Right hindlimb (tissue), 1 donor: Measurements from ENCODE around the gene ERI3.

Experiments used
- DNase-seq: peaks from one replicate; pipeline ENCODE4 v3.0.0-alpha.2; 2018

The ERI3 gene

GRCh38 chr1:44315521-44315920, 39.5 kb downstream of the ERI3 start:
- DNase-seq, result no peak

- DNase-seq, result no peak
These were observed 40.6 kb downstream of the ERI3 start for GRCh38 chr1:44314452-44314851.

DNA sequence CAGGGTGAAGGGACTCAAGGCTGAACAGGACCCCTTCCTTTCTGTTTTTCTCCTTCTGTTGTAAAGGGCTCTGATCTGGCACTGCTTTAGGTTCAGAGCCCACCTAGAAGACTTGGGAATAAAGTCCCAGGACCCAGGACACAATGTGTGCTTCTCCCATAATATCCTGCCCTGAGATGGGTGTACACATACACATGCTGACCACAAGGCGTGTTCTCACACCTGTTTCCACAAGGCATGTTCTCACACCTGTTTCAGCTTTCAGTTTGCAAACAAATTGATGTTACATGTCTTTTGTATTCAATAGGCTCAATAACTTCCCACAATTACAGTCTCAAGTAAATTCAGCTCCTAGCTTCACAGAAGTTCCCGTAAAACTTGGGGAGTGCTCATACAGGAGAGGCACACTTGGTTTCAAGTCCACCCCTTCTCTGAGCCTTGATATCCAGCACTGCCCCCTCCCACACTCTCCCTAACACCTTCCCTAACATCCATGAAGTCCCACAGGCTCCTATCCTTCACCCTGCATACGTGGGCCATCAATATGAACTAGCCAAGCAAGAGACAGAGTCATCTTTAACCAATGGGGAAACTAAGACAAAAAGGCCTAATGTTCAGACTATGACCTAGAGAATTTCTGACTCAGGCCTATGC, 41.7 kb downstream of the ERI3 start:
- no peak for DNase-seq

- no peak for DNase-seq
These were observed 42.5 kb downstream of the ERI3 start for GRCh38 chr1:44312399-44313196.

GRCh38 chr1:44310006-44310405, 45.1 kb downstream of the ERI3 start:
- DNase-seq, result no peak

- no peak for DNase-seq
These were observed 49.1 kb downstream of the ERI3 start for GRCh38 chr1:44305962-44306422.

- DNase-seq, result no peak
These were observed 51.5 kb downstream of the ERI3 start for GRCh38 chr1:44303532-44303931.

- DNase-seq, result no peak
These were observed 52.5 kb downstream of the ERI3 start for GRCh38 chr1:44302541-44302940.

DNA sequence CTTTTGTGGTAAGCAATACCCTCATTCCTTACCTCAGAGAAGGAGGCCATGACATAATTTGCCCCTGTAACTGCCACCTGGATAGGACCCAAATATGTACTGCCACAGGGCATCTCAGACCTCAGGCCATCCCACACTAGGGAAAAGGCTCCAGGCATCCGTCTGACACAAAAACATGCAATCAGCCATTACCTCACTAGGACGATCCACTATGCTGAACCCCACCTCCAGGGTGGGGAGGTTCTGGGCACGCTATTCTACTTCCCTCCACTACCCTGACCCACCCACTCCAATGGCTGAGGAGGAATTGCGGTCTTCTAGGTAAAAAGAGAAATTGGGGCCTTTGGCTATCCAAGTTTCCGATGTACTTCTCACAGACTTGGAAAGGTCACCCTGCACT, 53.6 kb downstream of the ERI3 start:
- no peak for DNase-seq

DNA sequence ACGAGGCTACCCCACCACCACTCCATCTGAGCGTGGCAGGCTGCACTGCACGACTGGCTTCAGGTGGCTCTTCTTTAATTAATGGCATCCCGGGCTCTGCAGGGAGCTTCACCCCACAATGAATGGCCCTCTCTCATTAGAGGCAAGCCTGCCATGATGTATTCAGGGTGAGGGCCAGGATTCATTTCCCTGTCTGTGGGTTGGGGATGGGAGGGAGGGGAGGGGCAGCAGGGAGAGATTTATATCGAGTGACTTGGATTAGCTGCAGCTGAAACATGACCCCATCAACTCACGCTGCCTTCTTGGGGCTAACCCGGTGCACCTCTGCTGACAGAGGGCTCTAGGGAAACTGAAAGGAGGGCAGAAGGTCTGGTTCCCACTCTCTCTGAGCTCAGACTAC, 54.2 kb downstream of the ERI3 start:
- DNase-seq, result no peak

- no peak for DNase-seq
These were observed 57.2 kb downstream of the ERI3 start for GRCh38 chr1:44297695-44298400.

GRCh38 chr1:44296806-44297205, 58.3 kb downstream of the ERI3 start:
- no peak for DNase-seq

DNA sequence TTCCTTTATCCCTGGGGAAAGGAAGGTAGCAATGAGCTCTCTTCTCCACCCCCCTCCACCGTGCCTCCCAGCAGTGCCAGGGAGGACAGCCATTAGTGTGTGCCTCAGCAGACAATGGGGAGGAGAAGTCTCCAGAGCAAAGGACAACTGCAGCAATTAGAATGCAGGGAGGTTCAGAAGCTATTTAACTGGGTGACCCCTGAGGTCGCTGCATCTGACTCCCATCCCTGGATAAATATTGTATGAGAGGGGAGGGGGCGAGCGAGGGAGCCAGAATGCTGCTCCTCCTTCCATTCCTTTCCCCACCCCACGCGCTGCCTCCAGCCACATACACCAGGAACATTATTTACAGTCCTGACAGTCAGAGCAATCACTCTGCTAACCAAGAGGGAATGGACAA, 59.0 kb downstream of the ERI3 start:
- no peak for DNase-seq

- DNase-seq, result peak; percentile 41
These were observed 60.5 kb downstream of the ERI3 start for GRCh38 chr1:44294588-44295007.

DNA sequence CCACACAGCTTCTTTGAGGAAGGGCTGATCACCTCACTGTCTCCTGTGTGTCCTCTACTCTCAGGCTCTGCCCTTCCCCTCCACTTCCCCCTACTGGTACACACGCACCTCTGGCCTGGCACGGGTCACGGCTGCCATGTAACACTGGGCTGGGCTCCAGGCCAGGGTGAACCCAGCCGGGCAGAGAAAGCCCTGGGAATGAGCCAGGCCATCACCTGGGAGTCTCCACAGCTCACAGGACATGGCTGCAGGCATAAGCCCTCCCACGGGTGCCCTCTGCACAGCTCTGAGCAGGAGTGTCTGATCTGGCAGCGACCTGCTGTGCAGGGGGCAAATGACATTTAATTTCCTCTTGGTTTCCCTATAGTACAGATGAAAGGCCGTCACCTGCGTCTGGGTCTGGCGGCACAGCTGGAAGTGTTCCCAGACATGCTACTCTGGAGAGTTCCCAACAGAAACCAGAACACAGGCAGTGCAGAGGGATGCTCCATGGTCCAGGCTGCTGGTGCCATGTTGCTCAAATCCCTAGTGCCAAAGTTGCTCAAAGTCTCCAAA, 61.2 kb downstream of the ERI3 start:
- DNase-seq, result no peak

- DNase-seq, result no peak
These were observed 62.4 kb downstream of the ERI3 start for GRCh38 chr1:44292651-44293050.

- no peak for DNase-seq
These were observed 64.6 kb downstream of the ERI3 start for GRCh38 chr1:44290250-44291094.

DNA sequence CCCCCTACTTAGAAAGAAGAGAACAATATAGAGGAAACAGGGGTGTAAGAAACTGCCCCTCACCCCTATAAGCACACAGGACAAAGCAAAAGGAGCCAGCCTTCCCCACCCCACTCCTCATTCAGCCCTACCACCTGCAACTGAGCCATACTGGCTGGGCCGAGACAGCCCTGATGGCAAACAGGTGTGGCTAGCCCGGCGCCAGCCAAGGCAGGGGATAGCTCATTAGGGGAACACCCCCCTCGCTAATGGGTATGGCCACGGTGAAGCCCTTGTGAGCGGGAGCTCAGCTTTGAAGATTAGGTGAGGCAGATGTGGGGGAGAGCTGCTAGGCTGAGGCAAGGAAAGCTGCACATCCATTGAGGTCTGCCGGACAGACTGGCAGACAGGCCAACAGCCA, 65.5 kb downstream of the ERI3 start:
- DNase-seq, result no peak

- no peak for DNase-seq
These were observed 66.2 kb downstream of the ERI3 start for GRCh38 chr1:44288883-44289282.

GRCh38 chr1:44284184-44284583, 70.9 kb downstream of the ERI3 start:
- DNase-seq, result no peak

DNA sequence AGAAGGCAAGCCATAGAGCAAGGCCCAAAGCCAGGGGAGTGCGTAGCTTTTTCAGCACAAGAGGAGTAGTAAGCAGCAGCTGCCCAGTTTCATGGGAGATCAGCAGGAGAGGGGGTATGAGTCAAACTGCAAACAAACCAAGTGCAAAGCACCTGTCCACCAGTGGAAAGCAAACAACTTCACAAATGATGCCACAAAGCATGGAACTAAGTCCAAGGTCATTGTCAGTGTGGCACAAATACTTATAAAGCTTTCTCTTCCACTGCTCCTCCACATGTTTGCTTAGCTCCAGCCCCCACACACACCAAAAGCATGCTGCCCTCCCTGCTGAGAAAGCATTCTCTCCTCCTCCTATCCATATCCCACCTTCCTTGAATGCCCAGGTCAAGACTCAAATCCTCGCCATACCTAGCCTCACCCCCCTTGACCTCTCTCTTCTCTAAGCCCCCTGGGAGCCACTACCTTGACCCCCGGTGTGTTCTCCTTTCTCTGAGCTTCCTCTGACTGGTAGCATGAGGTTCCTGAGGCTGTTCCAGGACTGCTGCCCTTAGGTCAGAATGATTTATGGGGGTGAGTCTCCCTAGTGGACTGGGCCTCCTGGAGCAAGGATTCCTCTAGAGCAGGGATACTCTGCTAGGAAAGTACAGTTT, 71.4 kb downstream of the ERI3 start:
- DNase-seq, result no peak
